ENCODE results near the gene CEACAM19.
"Not testable (repeated sequence)": the region's sequence is repeated elsewhere in the genome, so short reads cannot be mapped to it uniquely, and the experiment has no call there.

The CEACAM19 gene

DNA sequence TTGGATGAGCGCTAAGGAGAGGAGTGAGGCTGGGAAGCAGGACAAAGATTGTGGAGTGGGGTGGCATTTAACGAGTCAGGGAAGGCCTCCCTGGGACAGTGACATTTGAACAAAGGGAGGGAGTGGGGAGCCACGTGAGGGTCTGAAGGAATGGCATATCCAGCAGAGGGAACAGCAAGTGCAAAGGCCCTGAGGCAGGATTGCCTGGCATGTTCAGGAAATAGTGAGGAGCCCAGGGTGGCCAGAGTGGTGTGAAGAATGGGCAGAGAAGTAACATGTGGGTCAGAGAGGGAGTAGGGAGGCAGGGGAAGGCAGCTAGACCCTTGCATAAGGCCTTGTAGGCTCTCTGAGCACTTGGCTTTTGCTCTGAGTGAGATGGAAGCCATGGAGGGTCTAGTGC, 42.5 kb upstream of the CEACAM19 start:
- POLR2A ChIA-PET, result no interaction called here
- CTCF ChIA-PET, result interaction anchor here (1.1 kb wide), 1 partner anchor 28 kb away, joined by 3 read pairs; no protein-coding TSS in a partner anchor
- no peak for DNase-seq (ENCODE audit: extremely low spot score)
- TF ChIP-seq, protein P1, sequence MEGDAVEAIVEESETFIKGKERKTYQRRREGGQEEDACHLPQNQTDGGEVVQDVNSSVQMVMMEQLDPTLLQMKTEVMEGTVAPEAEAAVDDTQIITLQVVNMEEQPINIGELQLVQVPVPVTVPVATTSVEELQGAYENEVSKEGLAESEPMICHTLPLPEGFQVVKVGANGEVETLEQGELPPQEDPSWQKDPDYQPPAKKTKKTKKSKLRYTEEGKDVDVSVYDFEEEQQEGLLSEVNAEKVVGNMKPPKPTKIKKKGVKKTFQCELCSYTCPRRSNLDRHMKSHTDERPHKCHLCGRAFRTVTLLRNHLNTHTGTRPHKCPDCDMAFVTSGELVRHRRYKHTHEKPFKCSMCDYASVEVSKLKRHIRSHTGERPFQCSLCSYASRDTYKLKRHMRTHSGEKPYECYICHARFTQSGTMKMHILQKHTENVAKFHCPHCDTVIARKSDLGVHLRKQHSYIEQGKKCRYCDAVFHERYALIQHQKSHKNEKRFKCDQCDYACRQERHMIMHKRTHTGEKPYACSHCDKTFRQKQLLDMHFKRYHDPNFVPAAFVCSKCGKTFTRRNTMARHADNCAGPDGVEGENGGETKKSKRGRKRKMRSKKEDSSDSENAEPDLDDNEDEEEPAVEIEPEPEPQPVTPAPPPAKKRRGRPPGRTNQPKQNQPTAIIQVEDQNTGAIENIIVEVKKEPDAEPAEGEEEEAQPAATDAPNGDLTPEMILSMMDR (IDR thresholded peaks at IDR 0.05; ENCODE audit: control extremely low read depth, extremely low read depth, low read depth, missing control alignments), result no peak

DNA sequence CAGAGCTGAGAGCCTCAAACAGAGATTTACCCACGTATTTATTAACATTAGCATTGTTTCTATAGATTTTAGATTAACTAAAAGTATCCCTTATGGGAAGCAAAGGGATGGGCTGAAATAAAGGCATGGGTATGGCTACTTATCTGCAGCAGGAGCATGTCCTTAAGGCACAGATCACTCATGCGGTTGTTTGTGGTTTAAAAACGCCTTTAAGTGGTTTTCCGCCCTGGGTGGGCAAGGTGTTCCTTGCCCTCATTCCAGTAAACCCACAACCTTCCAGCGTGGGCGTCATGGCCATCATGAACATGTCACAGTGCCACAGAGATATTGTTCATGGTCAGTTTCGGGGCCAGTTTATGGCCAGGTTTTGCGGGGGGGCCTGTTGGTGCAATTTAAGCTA, 39.7 kb upstream of the CEACAM19 start:
- DNase-seq (ENCODE audit: extremely low spot score); POLR2A ChIA-PET: not testable (repeated sequence)
- CTCF ChIA-PET, result interaction anchor here (1.5 to 2.2 kb wide), 2 partner anchors 61 to 140 kb away, joined by 4 to 6 read pairs; no protein-coding TSS in a partner anchor

DNA sequence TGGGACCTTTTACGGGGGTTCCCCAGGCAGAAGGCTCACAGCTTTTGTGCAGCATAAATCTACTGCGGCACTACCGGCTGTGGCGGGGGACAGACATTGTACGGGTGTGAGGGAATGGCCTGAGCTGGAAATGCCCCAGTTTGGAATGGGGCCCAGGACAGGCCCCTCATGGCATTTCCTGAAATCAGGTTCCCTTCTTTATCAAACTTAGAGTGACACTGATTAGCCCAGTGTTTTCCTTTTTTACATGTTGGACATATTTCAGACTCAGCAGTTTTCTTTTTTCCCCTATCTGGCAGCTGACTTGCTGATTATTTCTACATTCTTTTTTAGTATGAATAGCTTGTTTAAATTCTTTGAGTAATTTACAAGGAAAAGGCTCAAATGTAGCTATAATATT, 37.2 kb upstream of the CEACAM19 start:
- CTCF ChIA-PET, result interaction anchor here (0.7 to 1.7 kb wide), 2 partner anchors 8 to 23 kb away, joined by 3 to 6 read pairs; no protein-coding TSS in a partner anchor
- POLR2A ChIA-PET; DNase-seq (ENCODE audit: extremely low spot score): not testable (repeated sequence)

DNA sequence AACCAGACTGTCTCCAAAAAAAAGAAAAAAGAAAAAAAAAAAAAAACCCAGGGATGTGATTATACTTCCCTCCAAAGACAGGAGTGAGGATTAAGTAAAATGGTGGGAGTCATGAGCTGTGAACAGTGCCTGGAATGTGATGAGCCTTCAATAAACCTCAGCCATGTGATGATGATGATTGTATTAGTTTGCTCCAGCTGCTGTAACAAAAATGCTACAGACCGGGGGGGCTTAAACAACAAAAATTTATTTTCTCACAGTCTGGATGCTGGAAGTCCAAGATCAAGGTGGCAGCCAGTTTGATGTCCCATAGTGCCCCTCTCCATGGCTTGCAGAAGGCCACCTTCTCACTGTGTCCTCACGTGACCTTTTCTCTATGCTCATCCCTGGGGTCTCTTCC, 36.5 kb upstream of the CEACAM19 start:
- DNase-seq (ENCODE audit: extremely low spot score), result no peak
- ChIA-PET POLR2A (no interaction called here), CTCF (interaction anchor here (1.1 to 1.7 kb wide), 3 partner anchors 8 to 22 kb away, joined by 3 to 6 read pairs (median 3); no protein-coding TSS in a partner anchor)
- TF ChIP-seq, protein P1 (IDR thresholded peaks at IDR 0.05; ENCODE audit: control extremely low read depth, extremely low read depth, low read depth, missing control alignments), result no peak

DNA sequence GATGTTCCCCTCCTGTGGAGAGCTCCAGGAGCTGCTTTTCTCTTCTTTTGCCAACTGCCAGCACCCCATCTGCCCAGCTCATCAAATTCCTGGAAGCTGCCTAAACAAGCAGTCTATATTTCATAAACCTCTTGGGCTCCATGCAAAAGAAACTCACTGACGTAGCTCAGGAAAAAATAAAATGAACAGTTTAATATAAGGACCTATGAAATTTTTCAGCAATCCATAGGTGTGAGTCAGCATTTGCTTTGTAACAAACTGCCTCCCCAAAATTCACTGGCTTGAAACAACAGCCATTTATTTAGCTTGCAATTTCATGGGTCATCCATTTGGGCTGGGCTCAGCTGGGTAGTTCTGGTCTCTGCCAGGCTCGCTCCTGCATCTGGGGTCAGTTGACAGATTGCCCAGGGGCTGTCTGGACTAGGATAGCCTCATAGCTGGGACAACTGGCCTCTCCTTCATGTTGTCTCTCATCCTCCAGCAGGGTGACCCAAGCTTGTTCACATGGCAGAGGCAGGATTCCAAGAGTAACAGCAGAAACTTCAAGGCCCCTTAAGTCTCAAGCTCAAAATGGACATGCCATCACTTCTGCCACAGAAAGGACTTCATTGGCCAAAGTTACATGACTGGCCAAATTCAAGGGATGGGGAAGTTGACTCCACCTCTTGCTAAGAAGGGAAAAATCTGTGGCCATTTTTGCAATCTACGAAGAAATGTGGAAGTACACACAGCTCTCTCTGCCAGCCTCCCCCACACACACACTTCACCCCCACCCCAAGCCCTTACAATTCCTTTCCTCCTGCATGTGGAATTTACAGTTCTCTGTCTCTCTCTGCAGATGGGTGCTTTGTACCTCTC, 35.5 kb upstream of the CEACAM19 start:
- TF ChIP-seq, protein P1 (IDR thresholded peaks at IDR 0.05; ENCODE audit: control extremely low read depth, extremely low read depth, low read depth, missing control alignments), result no peak
- ChIA-PET CTCF (interaction anchor here (1.1 to 1.2 kb wide), 3 partner anchors 10 to 21 kb away, joined by 3 read pairs; no protein-coding TSS in a partner anchor), POLR2A (interaction anchor here (0.7 kb wide), 1 partner anchor 478 kb away, joined by 3 read pairs; no protein-coding TSS in a partner anchor)
- no peak for DNase-seq (ENCODE audit: extremely low spot score)

DNA sequence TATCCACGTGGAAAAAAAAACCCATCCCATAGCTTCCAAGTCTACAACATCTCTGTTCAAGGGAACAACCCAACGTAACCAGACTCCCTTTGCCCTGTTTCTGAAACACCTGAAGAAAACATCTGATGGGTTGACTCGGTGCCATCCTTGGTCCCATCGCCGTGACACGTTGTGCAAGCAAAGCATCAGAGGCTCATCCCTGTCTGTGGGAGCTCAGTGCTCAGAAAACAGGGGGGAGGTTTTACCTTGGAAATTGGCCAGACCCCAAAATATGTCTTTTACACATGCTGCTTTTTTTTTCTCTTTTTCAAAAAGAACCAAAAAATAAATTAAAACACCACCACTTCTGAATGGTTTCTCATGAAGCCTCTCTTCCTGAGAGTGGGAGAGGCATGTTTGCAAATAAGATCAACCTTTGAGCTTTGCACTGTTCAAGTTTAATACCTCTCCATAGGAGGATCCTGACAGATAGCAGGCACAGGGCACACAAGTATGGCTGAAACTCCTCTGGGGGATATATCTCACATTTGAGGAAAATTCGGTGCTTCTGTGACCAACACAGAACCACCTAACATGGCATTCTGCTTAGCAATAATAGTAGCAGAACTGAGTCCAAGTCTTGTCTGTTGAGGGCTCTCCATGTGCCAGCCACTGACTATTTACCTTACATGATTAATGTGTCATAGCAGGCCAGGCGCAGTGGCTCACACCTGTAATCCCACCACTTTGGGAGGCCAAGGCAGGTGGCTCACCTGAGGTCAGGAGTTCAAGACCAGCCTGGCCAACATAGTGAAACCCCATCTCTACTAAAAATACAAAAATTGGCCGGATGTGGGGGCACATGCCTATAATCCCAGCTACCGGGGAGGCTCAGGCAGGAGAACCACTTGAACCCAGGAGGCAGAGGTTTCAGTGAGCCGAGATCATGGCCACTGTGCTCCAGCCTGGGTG, 34.6 kb upstream of the CEACAM19 start:
- TF ChIP-seq, protein P1 (IDR thresholded peaks at IDR 0.05; ENCODE audit: control extremely low read depth, extremely low read depth, low read depth, missing control alignments), result no peak
- no peak for DNase-seq (ENCODE audit: extremely low spot score)
- POLR2A ChIA-PET, result no interaction called here
- CTCF ChIA-PET, result interaction anchor here (1.2 to 1.6 kb wide), 2 partner anchors 18 to 20 kb away, joined by 3 to 5 read pairs; no protein-coding TSS in a partner anchor

DNA sequence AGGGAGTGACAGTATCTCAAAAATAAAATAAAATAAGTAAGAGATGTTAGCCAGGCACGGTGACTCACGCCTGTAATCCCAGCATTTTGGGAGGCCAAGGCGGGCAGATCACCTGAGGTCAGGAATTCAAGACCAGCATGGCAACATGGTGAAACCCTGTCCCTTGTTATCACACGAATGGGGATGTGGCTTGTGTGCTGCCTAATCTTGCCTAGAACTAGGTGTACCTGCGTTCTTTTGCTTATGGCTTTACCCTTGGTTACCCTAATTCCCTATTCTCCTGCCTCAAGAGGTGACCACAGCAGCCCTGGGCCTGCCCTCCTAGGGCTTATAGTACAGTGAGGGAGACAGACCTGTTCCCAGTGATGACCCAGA, 33.9 kb upstream of the CEACAM19 start:
- ChIA-PET CTCF (interaction anchor here (1.6 kb wide), 1 partner anchor 17 kb away, joined by 5 read pairs; no protein-coding TSS in a partner anchor), POLR2A (no interaction called here)
- DNase-seq (ENCODE audit: extremely low spot score), result no peak
- TF ChIP-seq, protein P1 (IDR thresholded peaks at IDR 0.05; ENCODE audit: control extremely low read depth, extremely low read depth, low read depth, missing control alignments), result no peak

Measured in GM10248 (cell line).